Measurements from ENCODE around the gene KLHL29.
A peak's percentile ranks its signal among the peaks of the same experiment; 100 is the strongest.

Gene KLHL29

GRCh38 chr2:23690421-23691105 lies 305.6 kb downstream of the KLHL29 start:
- no peak for DNase-seq

DNA sequence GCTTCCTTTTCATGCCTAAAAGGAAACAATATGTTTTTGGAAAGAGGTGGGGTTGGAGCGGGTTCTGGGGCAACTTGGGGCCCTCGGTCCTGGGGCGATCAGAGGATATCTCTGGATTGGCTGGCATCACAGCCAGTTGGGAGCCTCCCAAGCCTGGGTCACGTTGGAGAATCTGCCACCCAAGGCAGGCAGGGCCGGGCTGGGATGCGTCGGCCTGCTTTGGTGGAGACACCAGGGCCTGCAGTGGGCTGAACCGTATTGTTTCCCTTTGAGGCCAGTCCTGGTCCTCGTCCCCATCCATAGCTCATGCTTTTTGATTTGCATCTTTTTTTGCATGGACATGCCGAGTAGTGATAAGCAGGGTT lies 306.1 kb downstream of the KLHL29 start:
- DNase-seq = no peak

- no peak for DNase-seq
Observed at GRCh38 chr2:23691565-23691964, 306.6 kb downstream of the KLHL29 start.

DNA sequence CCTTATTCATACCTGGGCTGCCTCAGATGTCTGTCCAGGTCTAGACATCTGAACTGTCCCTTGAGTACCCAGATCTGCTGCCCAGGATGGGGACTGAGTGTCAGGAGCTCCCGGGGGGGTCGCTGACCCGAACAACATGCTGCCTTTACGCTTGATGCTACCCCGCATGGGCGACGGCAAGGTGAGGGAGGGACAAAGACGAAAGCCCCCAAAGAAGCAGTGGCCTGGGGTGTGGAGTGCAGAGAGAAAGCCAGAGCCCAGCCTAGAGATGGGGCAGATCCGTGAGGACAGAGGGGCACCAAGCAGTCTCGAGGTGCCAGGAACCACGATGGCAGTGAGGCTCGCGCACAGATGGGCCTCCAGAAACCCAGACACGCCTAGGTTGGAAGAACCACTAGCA lies 307.3 kb downstream of the KLHL29 start:
- DNase-seq = no peak

DNA sequence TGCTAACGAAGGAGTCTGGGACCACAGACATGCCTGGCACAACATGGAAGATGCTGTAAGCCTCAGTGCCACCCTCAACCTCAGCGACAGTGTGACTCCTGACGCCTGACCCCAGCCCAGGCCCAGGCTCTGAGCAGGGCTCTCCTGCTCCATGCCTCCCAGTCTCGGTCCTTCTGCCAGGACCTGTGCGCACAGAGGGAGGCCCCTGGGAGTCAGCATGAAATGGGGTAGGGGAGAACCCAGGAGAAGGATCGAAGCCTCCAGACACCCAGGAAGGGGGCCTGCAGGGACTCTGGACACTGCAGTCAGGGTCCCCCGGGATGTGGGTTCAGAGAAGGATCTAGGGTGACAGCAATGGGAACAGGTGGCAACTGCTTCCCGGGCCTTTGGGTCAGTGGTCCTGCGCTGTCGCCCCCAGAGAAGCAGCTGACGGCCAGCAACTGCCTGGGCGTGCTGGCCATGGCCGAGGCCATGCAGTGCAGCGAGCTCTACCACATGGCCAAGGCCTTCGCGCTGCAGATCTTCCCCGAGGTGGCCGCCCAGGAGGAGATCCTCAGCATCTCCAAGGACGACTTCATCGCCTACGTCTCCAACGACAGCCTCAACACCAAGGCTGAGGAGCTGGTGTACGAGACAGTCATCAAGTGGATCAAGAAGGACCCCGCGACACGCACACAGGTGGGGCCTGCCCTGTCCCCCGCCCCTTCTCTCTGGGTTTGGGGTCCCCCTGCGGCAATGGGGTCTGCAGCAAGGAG lies 308.0 kb downstream of the KLHL29 start:
- no peak for DNase-seq

DNA sequence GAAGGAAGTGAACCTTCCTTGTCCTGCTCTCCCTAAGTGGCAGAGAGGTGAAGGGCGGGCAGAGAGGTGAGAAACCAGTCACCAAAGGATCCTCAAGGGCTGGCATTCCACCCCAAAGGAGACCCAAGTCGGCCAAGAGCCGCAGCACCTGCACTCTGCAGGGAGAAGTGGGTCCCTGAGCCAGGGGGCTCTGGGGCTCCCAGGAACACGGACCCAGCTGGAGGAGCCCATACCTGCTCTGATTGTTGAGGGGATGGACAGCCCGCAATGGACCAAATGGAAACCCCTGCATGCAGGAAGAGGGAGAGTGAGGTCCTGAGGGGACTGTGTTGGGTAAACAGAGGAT lies 308.6 kb downstream of the KLHL29 start:
- DNase-seq = no peak

GRCh38 chr2:23694058-23695045 lies 309.4 kb downstream of the KLHL29 start:
- no peak for DNase-seq

- DNase-seq = no peak
Observed at GRCh38 chr2:23695214-23695889, 310.4 kb downstream of the KLHL29 start.

GRCh38 chr2:23695890-23696751 lies 311.1 kb downstream of the KLHL29 start:
- DNase-seq = no peak

DNA sequence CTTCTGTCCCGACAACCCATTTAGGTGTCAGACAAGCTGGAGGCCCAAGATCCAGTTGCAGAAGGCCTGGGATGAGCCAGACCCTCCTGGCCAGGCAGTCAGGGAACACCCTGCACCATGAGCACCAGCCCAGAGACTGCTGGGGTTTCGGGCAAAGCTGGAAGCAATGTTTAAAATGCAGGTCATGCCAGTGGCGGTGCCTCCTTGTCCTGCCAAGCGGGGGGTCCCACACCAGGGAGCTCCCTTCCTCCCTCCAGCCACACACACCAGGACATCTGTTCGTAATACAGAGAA lies 311.7 kb downstream of the KLHL29 start:
- no peak for DNase-seq

- DNase-seq = peak; percentile 7
Observed at GRCh38 chr2:23697256-23698075, 312.5 kb downstream of the KLHL29 start.

DNA sequence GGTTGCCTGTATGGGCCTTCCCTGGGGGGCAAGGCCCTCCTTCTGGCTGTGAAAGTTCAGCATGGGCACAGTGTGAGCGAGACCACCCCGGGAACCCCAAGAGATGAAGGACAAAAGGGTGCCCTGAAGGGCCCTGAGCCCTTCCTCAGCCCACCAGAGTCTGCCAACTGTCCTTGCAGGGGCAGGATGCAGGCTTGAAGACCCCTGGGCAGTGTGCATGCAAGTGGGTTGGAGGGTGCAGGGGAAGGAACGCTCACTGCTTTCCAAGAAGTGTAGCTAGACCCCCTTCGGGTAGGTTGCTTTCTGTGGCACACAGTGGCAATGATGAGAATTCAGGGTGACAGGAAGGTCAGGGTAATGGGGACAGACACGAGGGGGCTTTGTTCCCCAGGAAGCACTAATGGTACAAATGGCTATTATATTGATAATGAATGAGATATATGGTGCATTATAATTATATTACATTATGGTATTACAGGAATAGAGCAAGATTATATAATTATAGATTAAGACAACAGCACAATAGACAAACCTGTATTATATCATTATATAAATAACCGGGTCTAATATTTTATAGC lies 313.2 kb downstream of the KLHL29 start:
- DNase-seq = no peak

DNA sequence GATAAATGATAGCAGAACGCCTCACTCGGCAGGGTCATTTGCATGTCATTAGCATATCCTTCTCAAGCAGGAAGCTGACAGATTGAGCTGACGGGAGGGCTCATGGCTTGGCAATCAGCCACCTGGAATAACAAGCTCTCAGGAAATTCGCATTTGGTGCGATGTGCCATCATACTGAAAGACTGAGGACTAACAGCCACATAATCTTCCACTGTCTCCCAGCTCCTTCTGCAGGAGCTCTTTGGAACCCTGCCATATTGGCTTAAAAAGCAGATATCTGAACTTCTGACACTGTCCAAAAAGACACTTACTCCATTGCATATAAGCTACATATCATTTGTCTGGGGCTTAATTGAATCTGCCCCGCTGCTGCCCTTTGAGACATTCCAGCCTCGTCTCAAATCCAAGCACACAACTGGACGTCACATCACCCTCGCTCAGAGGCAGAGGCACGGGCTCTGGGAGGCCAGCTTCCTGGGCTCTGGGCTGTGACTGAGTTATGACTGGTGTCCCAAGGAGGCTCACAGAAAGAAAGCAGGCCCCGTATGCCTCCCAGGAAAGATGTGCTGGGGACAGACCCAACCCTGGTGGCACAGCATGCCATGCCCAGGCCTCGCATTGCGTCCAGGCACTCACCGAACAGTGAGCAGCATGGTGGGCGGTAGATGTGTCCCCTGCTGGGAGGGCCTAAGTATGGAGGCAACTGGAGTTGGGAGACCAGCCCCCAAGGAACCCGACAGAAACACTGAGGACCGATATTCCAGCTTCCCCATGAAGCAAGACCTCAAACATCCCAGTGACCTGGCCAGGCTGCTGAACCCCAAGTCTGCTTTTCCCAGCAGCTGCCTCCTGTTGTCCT lies 314.0 kb downstream of the KLHL29 start:
- peak; percentile 49 for DNase-seq

GRCh38 chr2:23699580-23699925 lies 314.6 kb downstream of the KLHL29 start:
- no peak for DNase-seq

DNA sequence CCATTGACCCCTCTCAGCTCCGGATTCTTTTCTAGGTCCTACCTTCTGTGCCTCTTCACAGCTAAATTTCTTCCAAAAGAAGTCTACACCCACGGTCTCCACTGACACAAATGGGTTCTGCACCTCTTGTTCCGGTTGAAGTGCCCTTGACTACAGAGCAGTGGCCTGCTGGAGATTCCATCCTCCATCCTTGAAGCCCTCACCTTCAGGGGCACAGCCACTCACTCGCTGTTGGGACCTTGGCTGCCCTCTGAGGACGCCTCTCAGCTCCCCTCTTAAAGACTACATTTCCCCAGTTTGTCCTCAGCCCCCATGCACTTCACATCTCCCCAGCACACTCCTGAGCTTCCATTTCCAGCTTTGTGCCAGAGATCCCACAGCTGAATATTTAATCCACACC lies 315.6 kb downstream of the KLHL29 start:
- no peak for DNase-seq

GRCh38 chr2:23703037-23703582 lies 318.1 kb downstream of the KLHL29 start:
- DNase-seq = no peak

- no peak for DNase-seq
Observed at GRCh38 chr2:23703583-23704385, 318.8 kb downstream of the KLHL29 start.

- no peak for DNase-seq
Observed at GRCh38 chr2:23705771-23706612, 321.0 kb downstream of the KLHL29 start.

Measured in fibroblast of skin of right biceps (primary cell).